ENCODE data around the gene CD8A. TPM values are rescaled to one million over a fixed set of nuclear protein-coding genes. Genes with fewer than 3 reads are reported as not detected.

Gene CD8A
- total and polyA plus RNA-seq, 10 of the 15 experiments (the other 5 are each of a cell fraction or from before 2014, with no cell fraction given) = 0.15 to 0.43 TPM; not detected in 8

- SMC1A ChIA-PET (ENCODE audit: uncharacterized antibody, unreplicated experiment) = no interaction called here
- FAIRE-seq (no peak), ATAC-seq (no peak), DNase-seq (ENCODE audit: low read depth, low spot score) (no peak)
- intact Hi-C loops (cut with micrococcal nuclease; ENCODE audit: unreplicated experiment) = no loop called here
- no peak overlapping the region for H3K4me3 ChIP-seq
- WGBS (ENCODE audit: insufficient coverage, insufficient replicate concordance, low lambda C conversion rate, missing lambda C conversion rate) = 31% methylated on average over 2 of the region's 2 CpGs
- RAD21 ChIA-PET (ENCODE audit: unreplicated experiment) = no interaction called here
- peaks cover 11% of the 10 kb centered on the region for H3K9me3 ChIP-seq (replicated peaks; ENCODE audit: control insufficient read depth, insufficient read depth, low read length)
- in situ Hi-C loops (cut with MboI) = loop anchor here (25.0 kb wide), 1 partner anchor 411 kb away; no protein-coding TSS in a partner anchor
- CTCF ChIA-PET = no interaction called here
- POLR2A ChIA-PET = no interaction called here
- H3K79me2 ChIP-seq (ENCODE audit: control insufficient read depth, insufficient read depth, low read length) = no peaks in the 10 kb centered on the region
- no peak overlapping the region for H2AFZ ChIP-seq (ENCODE audit: control insufficient read depth, low read depth, low read length)
- H3K4me2 ChIP-seq (ENCODE audit: control insufficient read depth, insufficient read depth) = no peak overlapping the region
- H3K27ac ChIP-seq (ENCODE audit: control insufficient read depth, insufficient read depth) = no peak overlapping the region
- no TSS peak for BruUV-seq (replicated peaks)
- no peak overlapping the region for H3K9ac ChIP-seq (ENCODE audit: control insufficient read depth, insufficient read depth, low read length)
- H3K36me3 ChIP-seq (ENCODE audit: control insufficient read depth in 2 of 2, insufficient read depth in 2 of 2, low read length in 1 of 2) = no peaks in the 10 kb centered on the region
- no peaks in the 10 kb centered on the region for H3K4me1 ChIP-seq (ENCODE audit: control insufficient read depth, insufficient read depth, low read length)
- H4K20me1 ChIP-seq (ENCODE audit: control insufficient read depth, insufficient read depth) = no peaks in the 10 kb centered on the region
- TF ChIP-seq ZBTB11 (CRISPR knock-in tag; IDR thresholded peaks at IDR 0.05) = no peak
- TF ChIP-seq ZNF384 (IDR thresholded peaks at IDR 0.05; ENCODE audit: borderline replicate concordance, low read depth, low read length) = no peak
- no peak for TF ChIP-seq RUNX3 (IDR thresholded peaks at IDR 0.05; ENCODE audit: low read length)
- TF ChIP-seq SREBF2 (IDR thresholded peaks at IDR 0.05; ENCODE audit: low read length) = no peak
- TF ChIP-seq NR2F1 (conservative IDR thresholded peaks at IDR 0.05) = no peak
- TF ChIP-seq TCF3 (IDR thresholded peaks at IDR 0.05; ENCODE audit: borderline replicate concordance, insufficient read depth, low read depth, low read length) = no peak
- no peak for TF ChIP-seq RELA (IDR thresholded peaks at IDR 0.05; ENCODE audit: borderline replicate concordance, partially characterized antibody)
- TF ChIP-seq NFYA (IDR thresholded peaks at IDR 0.05; ENCODE audit: borderline replicate concordance, low read depth, low read length) = no peak
- no peak for TF ChIP-seq BMI1 (IDR thresholded peaks at IDR 0.05; ENCODE audit: borderline replicate concordance)
- peaks cover 0 to under 1% of the 10 kb centered on the region in 2 experiments; a peak in 1 of 4 replicates for H3K27me3 ChIP-seq (replicated peaks in 1 of 2; ENCODE audit: control insufficient read depth in 2 of 2, insufficient read depth in 2 of 2, low read length in 1 of 2)
Measured at GRCh38 chr2:86800856-86801567, 10.3 kb upstream of the CD8A start.
